Keratinocyte (primary cell): Measurements from ENCODE around the gene CD247.

Experiments used
- EZH2 ChIP-seq: IDR thresholded peaks from one replicate; pipeline ENCODE4 v1.6.1; 2012; ENCODE audit warnings: inconsistent platforms, mild to moderate bottlenecking, low read length, moderate library complexity
- TF ChIP-seq, protein P1 (sequence below), 3 experiments: IDR thresholded peaks in 1 of 3; conservative IDR thresholded peaks in 1 of 3; optimal IDR thresholded peaks in 1 of 3; 2 replicates in 2 of 3; 3 replicates in 1 of 3; pipeline versions ENCODE3 to v1.5.1; 2011; ENCODE audit warnings: low read length in 3 of 3, mild to moderate bottlenecking in 3 of 3, moderate library complexity in 2 of 3, control low read depth in 1 of 3, inconsistent platforms in 1 of 3; ENCODE audit not compliant: insufficient read depth in 2 of 3; ENCODE audit errors: extremely low read depth in 1 of 3

DNA sequence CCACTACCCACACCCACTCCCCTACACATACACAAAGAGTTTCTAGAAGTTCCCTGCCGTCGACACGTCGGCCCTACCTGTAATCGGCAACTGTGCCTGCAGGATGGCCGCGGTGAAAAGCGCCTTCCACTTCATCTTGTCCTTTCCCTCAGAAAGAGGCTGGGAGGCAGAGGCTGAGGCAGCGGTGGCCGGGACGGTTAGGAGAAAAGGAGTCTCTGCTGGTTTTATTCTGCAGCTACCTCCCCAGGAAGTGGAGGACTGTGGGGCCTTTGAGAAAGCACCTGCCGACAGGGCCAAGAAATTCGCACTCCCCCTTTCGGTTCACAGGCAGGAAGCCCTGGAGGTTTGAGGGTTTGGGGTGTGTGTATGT is at the start of gene CD247:
- TF ChIP-seq, protein P1, sequence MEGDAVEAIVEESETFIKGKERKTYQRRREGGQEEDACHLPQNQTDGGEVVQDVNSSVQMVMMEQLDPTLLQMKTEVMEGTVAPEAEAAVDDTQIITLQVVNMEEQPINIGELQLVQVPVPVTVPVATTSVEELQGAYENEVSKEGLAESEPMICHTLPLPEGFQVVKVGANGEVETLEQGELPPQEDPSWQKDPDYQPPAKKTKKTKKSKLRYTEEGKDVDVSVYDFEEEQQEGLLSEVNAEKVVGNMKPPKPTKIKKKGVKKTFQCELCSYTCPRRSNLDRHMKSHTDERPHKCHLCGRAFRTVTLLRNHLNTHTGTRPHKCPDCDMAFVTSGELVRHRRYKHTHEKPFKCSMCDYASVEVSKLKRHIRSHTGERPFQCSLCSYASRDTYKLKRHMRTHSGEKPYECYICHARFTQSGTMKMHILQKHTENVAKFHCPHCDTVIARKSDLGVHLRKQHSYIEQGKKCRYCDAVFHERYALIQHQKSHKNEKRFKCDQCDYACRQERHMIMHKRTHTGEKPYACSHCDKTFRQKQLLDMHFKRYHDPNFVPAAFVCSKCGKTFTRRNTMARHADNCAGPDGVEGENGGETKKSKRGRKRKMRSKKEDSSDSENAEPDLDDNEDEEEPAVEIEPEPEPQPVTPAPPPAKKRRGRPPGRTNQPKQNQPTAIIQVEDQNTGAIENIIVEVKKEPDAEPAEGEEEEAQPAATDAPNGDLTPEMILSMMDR (optimal IDR thresholded peaks at IDR 0.05 in 1 of 3, IDR thresholded peaks at IDR 0.05 in 1 of 3, conservative IDR thresholded peaks at IDR 0.05 in 1 of 3; ENCODE audit: extremely low read depth in 1 of 3, insufficient read depth in 2 of 3, low read length in 3 of 3), result no peak
- no peak for TF ChIP-seq EZH2
